GM23338 (cell line): ENCODE data around the gene TCHHL1. TPM values are rescaled to one million over a fixed set of nuclear protein-coding genes. Genes with fewer than 3 reads are reported as not detected.

Experiments
- ATAC-seq: fragments of 200-7000 bp; cut with Tn5 transposase; 3 replicates; pipeline ENCODE4 v1.9.1; 2020
- DNase-seq: peaks from one replicate; pipeline ENCODE4 v3.0.0-alpha.2; 2015; ENCODE audit warnings: low spot score
- H2AFZ ChIP-seq: fragments of 200-600 bp; sonication (generic); 2 replicates; pipeline ENCODE4 v1.8.0; 2016; ENCODE audit warnings: antibody characterized with exemption, mild to moderate bottlenecking, moderate library complexity
- H3F3A ChIP-seq: fragments of 200-600 bp; sonication (generic); replicated peaks from 2 replicates; pipeline ENCODE4 v1.8.0; 2017; ENCODE audit warnings: antibody characterized with exemption, mixed run types, low read depth
- H3K27ac ChIP-seq: fragments of 200-600 bp; sonication (generic); 2 replicates; pipeline ENCODE4 v1.6.1; 2016; ENCODE audit warnings: low read depth
- H3K27me3 ChIP-seq: fragments of 200-600 bp; sonication (generic); 2 replicates; pipeline ENCODE4 v1.8.0; 2016; ENCODE audit warnings: mild to moderate bottlenecking, mixed run types, moderate library complexity; ENCODE audit not compliant: insufficient read depth
- H3K36me3 ChIP-seq: fragments of 200-600 bp; sonication (generic); 2 replicates; pipeline ENCODE4 v1.8.0; 2016; ENCODE audit warnings: mild to moderate bottlenecking; ENCODE audit not compliant: insufficient read depth
- H3K4me1 ChIP-seq: fragments of 200-600 bp; sonication (generic); 2 replicates; pipeline ENCODE4 v1.8.0; 2016; ENCODE audit warnings: mild to moderate bottlenecking, moderate library complexity; ENCODE audit not compliant: insufficient read depth
- H3K4me2 ChIP-seq: fragments of 200-600 bp; sonication (generic); 2 replicates; pipeline ENCODE4 v1.7.1; 2017; ENCODE audit warnings: mixed run types
- H3K4me3 ChIP-seq: fragments of 200-600 bp; sonication (generic); 2 replicates; pipeline ENCODE4 v1.6.1; 2016; ENCODE audit warnings: mixed run types
- H3K79me2 ChIP-seq: fragments of 200-600 bp; sonication (generic); replicated peaks from 2 replicates; pipeline ENCODE4 v1.8.0; 2017; ENCODE audit warnings: mild to moderate bottlenecking; ENCODE audit not compliant: insufficient read depth
- H3K9me2 ChIP-seq: fragments of 200-600 bp; sonication (generic); 2 replicates; pipeline ENCODE4 v1.8.0; 2017; ENCODE audit not compliant: insufficient read depth
- H4K20me1 ChIP-seq: fragments of 200-600 bp; sonication (generic); replicated peaks from 2 replicates; pipeline ENCODE4 v1.8.0; 2017; ENCODE audit warnings: mild to moderate bottlenecking; ENCODE audit not compliant: insufficient read depth
- H3K27ac Mint-ChIP-seq: 2 replicates; pipeline ENCODE4 v1.8.0; 2020; ENCODE audit warnings: inconsistent platforms, mild to moderate bottlenecking, moderate library complexity, mixed read lengths
- H3K27me3 Mint-ChIP-seq: 3 replicates; pipeline ENCODE4 v1.8.0; 2022; ENCODE audit warnings: low read depth, mild to moderate bottlenecking, moderate library complexity, mixed read lengths, inconsistent platforms; ENCODE audit not compliant: insufficient read depth, poor library complexity
- H3K36me3 Mint-ChIP-seq: 3 replicates; pipeline ENCODE4 v1.8.0; 2021; ENCODE audit warnings: low read depth, mild to moderate bottlenecking, inconsistent platforms, moderate library complexity, mixed read lengths
- H3K4me1 Mint-ChIP-seq: 3 replicates; pipeline ENCODE4 v1.8.0; 2020; ENCODE audit warnings: mild to moderate bottlenecking, inconsistent platforms, mixed read lengths
- H3K4me3 Mint-ChIP-seq: 3 replicates; pipeline ENCODE4 v1.8.0; 2021; ENCODE audit warnings: moderate library complexity, mild to moderate bottlenecking, inconsistent platforms, mixed read lengths
- H3K9me3 Mint-ChIP-seq: 3 replicates; pipeline ENCODE4 v1.8.0; 2020; ENCODE audit warnings: moderate library complexity, mild to moderate bottlenecking, inconsistent platforms, mixed read lengths
- CREB1 ChIP-seq: fragments of 250-450 bp; sonication (Bioruptor Pico); IDR thresholded peaks from 2 replicates; pipeline ENCODE4 v1.5.0; 2020; ENCODE audit warnings: low read depth, mild to moderate bottlenecking, moderate library complexity
- EZH2 ChIP-seq: fragments of 200-600 bp; sonication (generic); IDR thresholded peaks from one replicate; pipeline ENCODE4 v1.8.0; 2017; ENCODE audit warnings: antibody characterized with exemption, mild to moderate bottlenecking, low read depth; ENCODE audit not compliant: unreplicated experiment
- JUNB ChIP-seq: IDR thresholded peaks from one replicate; pipeline ENCODE4 v1.6.1; 2016; ENCODE audit warnings: antibody characterized with exemption; ENCODE audit not compliant: unreplicated experiment
- POLR2AphosphoS5 ChIP-seq: IDR thresholded peaks from 2 replicates; pipeline ENCODE4 v1.6.1; 2016; ENCODE audit warnings: antibody characterized with exemption, low read depth
- ZNF114 ChIP-seq: fragments of 250-450 bp; sonication (Bioruptor Pico); IDR thresholded peaks from 2 replicates; pipeline ENCODE4 v1.5.0; 2020; ENCODE audit warnings: mild to moderate bottlenecking, moderate library complexity
- ZNF331 ChIP-seq: fragments of 250-450 bp; sonication (Bioruptor Pico); IDR thresholded peaks from 2 replicates; pipeline ENCODE4 v1.5.0; 2020; ENCODE audit warnings: low read depth, mild to moderate bottlenecking, moderate library complexity
- polyA plus RNA-seq: library from polyadenylated mRNA; unstranded; fragments of >200 nt; fragmentation: Nextera tagmentation; extraction: Ambion mirVana; gene quantifications from 2 replicates; pipeline ENCODE4 v1.2.1, GENCODE V29; 2016
- total RNA-seq: library from RNA; depleted of rRNA; stranded (reverse); fragments of >200 nt; shearing (Covaris generic); gene quantifications from 2 replicates; pipeline ENCODE4 v1.2.3, GENCODE V29; 2014
- TF ChIP-seq, protein P1 (sequence below): IDR thresholded peaks from 2 replicates; pipeline ENCODE4 v1.6.1; 2016; ENCODE audit warnings: antibody characterized with exemption
- TF ChIP-seq, protein P2 (sequence below): IDR thresholded peaks from one replicate; pipeline ENCODE4 v1.6.1; 2018; ENCODE audit warnings: antibody characterized with exemption; ENCODE audit not compliant: unreplicated experiment
- TF ChIP-seq, protein P3 (sequence below), 2 experiments: fragments of 200-600 bp in 1 of 2; sonication (generic) in 1 of 2; conservative IDR thresholded peaks; 2 replicates each; pipeline versions ENCODE4 v1.5.1 to v1.6.1; 2016 to 2017; ENCODE audit warnings: antibody characterized with exemption in 2 of 2, low read depth in 2 of 2, mild to moderate bottlenecking in 2 of 2, moderate library complexity in 1 of 2

Gene TCHHL1
- total and polyA plus RNA-seq, 2 experiments from 2014 or later = not detected

DNA sequence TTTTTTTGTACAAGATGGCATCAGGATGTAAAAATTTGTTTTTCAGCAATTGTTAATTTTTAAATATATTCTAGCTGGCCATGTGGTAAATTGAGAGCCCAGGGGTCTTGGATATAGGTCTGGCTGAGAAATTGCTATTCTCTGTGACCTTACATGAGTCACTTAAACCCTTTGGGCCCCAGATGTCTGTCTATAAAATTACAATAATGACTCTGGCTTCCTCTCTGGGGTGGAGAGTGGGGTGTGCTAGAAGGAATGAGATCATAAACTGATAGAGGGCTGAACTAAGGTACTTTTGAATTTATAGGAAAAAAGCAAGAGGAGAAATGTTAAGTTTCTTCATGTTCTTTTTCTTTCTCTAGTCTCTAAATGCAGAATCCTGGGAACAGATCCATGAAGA is 38.8 kb upstream of the TCHHL1 start:
- H3K4me3 Mint-ChIP-seq = no peak overlapping the region
- Histone ChIP-seq H3K4me3 (no peak overlapping the region), H3K27ac (no peak overlapping the region), H3K36me3 (no peaks in the 10 kb centered on the region), H3F3A (no peaks in the 10 kb centered on the region), H3K27me3 (no peaks in the 10 kb centered on the region), H3K4me2 (no peak overlapping the region), H2AFZ (no peak overlapping the region), H3K4me1 (0 out of 2 replicates have a peak, but pooled peaks cover under 1% of the 10 kb centered on the region), H3K79me2 (no peaks in the 10 kb centered on the region), H3K9me2 (peaks cover 12% of the 10 kb centered on the region), H4K20me1 (no peaks in the 10 kb centered on the region)
- no peak for DNase-seq
- H3K27me3 Mint-ChIP-seq = peaks cover 2% of the 10 kb centered on the region
- no peak overlapping the region for H3K27ac Mint-ChIP-seq
- ATAC-seq = no peak
- H3K36me3 Mint-ChIP-seq = no peaks in the 10 kb centered on the region
- H3K9me3 Mint-ChIP-seq = no peaks in the 10 kb centered on the region; the same call in 2 of the 3 replicates
- no peak for TF ChIP-seq EZH2
- TF ChIP-seq, protein P1, sequence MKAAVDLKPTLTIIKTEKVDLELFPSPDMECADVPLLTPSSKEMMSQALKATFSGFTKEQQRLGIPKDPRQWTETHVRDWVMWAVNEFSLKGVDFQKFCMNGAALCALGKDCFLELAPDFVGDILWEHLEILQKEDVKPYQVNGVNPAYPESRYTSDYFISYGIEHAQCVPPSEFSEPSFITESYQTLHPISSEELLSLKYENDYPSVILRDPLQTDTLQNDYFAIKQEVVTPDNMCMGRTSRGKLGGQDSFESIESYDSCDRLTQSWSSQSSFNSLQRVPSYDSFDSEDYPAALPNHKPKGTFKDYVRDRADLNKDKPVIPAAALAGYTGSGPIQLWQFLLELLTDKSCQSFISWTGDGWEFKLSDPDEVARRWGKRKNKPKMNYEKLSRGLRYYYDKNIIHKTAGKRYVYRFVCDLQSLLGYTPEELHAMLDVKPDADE = no peak
- no peak for TF ChIP-seq ZNF114
- TF ChIP-seq POLR2AphosphoS5 = no peak
- TF ChIP-seq, protein P2, sequence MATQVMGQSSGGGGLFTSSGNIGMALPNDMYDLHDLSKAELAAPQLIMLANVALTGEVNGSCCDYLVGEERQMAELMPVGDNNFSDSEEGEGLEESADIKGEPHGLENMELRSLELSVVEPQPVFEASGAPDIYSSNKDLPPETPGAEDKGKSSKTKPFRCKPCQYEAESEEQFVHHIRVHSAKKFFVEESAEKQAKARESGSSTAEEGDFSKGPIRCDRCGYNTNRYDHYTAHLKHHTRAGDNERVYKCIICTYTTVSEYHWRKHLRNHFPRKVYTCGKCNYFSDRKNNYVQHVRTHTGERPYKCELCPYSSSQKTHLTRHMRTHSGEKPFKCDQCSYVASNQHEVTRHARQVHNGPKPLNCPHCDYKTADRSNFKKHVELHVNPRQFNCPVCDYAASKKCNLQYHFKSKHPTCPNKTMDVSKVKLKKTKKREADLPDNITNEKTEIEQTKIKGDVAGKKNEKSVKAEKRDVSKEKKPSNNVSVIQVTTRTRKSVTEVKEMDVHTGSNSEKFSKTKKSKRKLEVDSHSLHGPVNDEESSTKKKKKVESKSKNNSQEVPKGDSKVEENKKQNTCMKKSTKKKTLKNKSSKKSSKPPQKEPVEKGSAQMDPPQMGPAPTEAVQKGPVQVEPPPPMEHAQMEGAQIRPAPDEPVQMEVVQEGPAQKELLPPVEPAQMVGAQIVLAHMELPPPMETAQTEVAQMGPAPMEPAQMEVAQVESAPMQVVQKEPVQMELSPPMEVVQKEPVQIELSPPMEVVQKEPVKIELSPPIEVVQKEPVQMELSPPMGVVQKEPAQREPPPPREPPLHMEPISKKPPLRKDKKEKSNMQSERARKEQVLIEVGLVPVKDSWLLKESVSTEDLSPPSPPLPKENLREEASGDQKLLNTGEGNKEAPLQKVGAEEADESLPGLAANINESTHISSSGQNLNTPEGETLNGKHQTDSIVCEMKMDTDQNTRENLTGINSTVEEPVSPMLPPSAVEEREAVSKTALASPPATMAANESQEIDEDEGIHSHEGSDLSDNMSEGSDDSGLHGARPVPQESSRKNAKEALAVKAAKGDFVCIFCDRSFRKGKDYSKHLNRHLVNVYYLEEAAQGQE = no peak
- no peak for TF ChIP-seq JUNB
- no peak for TF ChIP-seq CREB1 (CRISPR knock-in tag)
- H3K4me1 Mint-ChIP-seq = no peaks in the 10 kb centered on the region

DNA sequence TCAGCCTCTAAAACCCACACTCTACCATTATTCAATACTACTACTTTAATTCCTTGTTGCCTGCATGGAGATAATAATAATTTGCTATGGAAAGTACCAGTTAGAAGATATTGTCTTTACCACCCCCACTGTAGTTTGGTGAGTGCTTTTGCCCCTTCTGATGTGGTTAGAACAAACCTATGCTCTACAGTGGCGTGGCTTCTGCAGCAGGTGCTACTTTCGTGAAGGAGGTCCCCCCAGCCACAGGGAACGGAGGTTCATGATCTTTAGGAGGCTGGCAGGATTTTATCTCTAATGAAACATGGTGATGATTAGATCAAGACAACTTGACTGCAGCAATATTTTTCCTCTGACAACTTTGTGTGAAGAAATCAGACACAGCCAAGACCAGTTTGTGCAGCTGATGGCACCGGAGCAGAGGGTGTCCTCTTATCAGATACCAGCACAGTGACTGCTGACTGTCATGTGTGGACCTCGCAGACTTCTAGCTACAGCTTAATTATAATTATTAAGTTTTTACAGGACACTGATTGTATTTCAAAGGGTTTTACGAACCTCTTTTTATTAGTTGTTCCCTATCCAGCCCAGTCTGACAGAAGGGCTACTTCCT is 37.1 kb upstream of the TCHHL1 start:
- Histone ChIP-seq H3F3A (no peaks in the 10 kb centered on the region), H3K4me1 (0 out of 2 replicates have a peak, but pooled peaks cover 4% of the 10 kb centered on the region), H4K20me1 (no peaks in the 10 kb centered on the region), H3K9me2 (peaks cover 12% of the 10 kb centered on the region), H3K4me2 (no peak overlapping the region), H3K36me3 (no peaks in the 10 kb centered on the region), H2AFZ (no peak overlapping the region), H3K27me3 (no peaks in the 10 kb centered on the region), H3K4me3 (no peak overlapping the region), H3K79me2 (no peaks in the 10 kb centered on the region), H3K27ac (no peak overlapping the region)
- no peak for DNase-seq
- H3K4me1 Mint-ChIP-seq = no peaks in the 10 kb centered on the region
- H3K27me3 Mint-ChIP-seq = peaks cover 2% of the 10 kb centered on the region
- ATAC-seq = no peak
- H3K27ac Mint-ChIP-seq = no peak overlapping the region
- H3K4me3 Mint-ChIP-seq = no peak overlapping the region
- TF ChIP-seq EZH2 = no peak
- TF ChIP-seq ZNF331 (CRISPR knock-in tag) = no peak
- TF ChIP-seq, protein P3, sequence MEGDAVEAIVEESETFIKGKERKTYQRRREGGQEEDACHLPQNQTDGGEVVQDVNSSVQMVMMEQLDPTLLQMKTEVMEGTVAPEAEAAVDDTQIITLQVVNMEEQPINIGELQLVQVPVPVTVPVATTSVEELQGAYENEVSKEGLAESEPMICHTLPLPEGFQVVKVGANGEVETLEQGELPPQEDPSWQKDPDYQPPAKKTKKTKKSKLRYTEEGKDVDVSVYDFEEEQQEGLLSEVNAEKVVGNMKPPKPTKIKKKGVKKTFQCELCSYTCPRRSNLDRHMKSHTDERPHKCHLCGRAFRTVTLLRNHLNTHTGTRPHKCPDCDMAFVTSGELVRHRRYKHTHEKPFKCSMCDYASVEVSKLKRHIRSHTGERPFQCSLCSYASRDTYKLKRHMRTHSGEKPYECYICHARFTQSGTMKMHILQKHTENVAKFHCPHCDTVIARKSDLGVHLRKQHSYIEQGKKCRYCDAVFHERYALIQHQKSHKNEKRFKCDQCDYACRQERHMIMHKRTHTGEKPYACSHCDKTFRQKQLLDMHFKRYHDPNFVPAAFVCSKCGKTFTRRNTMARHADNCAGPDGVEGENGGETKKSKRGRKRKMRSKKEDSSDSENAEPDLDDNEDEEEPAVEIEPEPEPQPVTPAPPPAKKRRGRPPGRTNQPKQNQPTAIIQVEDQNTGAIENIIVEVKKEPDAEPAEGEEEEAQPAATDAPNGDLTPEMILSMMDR (conservative IDR thresholded peaks at IDR 0.05; ENCODE audit: low read depth in 2 of 2) = no peak
- no peak for TF ChIP-seq ZNF114
- TF ChIP-seq CREB1 (CRISPR knock-in tag) = no peak
- TF ChIP-seq, protein P1 = no peak
- H3K36me3 Mint-ChIP-seq = no peaks in the 10 kb centered on the region
- H3K9me3 Mint-ChIP-seq = no peaks in the 10 kb centered on the region; the same call in 2 of the 3 replicates
